Gastroesophageal sphincter (tissue), 3 donors: Measurements from ENCODE around the gene GUCY1A2.

Experiments used
- CTCF ChIP-seq, 4 experiments: fragments of 200-600 bp in 2 of 4; fragments of 450-650 bp in 2 of 4; sonication (generic) in 1 of 4; IDR thresholded peaks; one replicate each; pipeline ENCODE4 v1.5.1; 2017 to 2019; ENCODE audit warnings: antibody characterized with exemption in 4 of 4, mild to moderate bottlenecking in 2 of 4, moderate library complexity in 2 of 4
- EP300 ChIP-seq: sonication (generic); formaldehyde crosslinking; IDR thresholded peaks from one replicate; pipeline ENCODE4 v1.6.1; 2017; ENCODE audit warnings: antibody characterized with exemption, mild to moderate bottlenecking
- POLR2AphosphoS5 ChIP-seq: sonication (generic); formaldehyde crosslinking; IDR thresholded peaks from one replicate; pipeline ENCODE4 v1.6.1; 2017; ENCODE audit warnings: antibody characterized with exemption

GRCh38 chr11:106733635-106734034, 284.6 kb downstream of the GUCY1A2 start:
- TF ChIP-seq CTCF (IDR thresholded peaks at IDR 0.05) (no peak), EP300 (no peak), POLR2AphosphoS5 (no peak)
